PC-3 (cell line): Measurements from ENCODE around the gene FAM47C. TPM values are rescaled to one million over a fixed set of nuclear protein-coding genes. Genes with fewer than 3 reads are reported as not detected.
"Not testable (repeated sequence)": the region's sequence is repeated elsewhere in the genome, so short reads cannot be mapped to it uniquely, and the experiment has no call there.

Source experiments
- ATAC-seq: fragments of 200-7000 bp; cut with Tn5 transposase; 2 replicates; pipeline ENCODE4 v1.9.1; 2020; ENCODE audit warnings: mild to moderate bottlenecking, moderate library complexity
- Bru-seq: library from RNA; stranded (reverse); fragments of 400-500 nt; gene quantifications from one replicate; lab custom pipeline; 2021; lab: Mats Ljungman, UMichigan
- BruChase-seq, 2 experiments: library from RNA; stranded (reverse); fragments of 400-500 nt; gene quantifications; one replicate each; lab custom pipeline; 2021; lab: Mats Ljungman, UMichigan
- BruUV-seq: library from RNA; stranded (reverse); fragments of 400-500 nt; replicated peaks from 2 replicates; lab custom pipeline; 2021; lab: Mats Ljungman, UMichigan
- CTCF ChIA-PET: fragments of 300-600 bp; sonication (Branson Sonifier 250); formaldehyde crosslinking; loops from one replicate; lab custom pipeline; 2022; ENCODE audit warnings: antibody characterized with exemption; lab: Charles Lee
- POLR2A ChIA-PET: fragments of 300-600 bp; sonication (Branson Sonifier 250); formaldehyde crosslinking; loops from one replicate; lab custom pipeline; 2022; ENCODE audit warnings: antibody characterized with exemption; ENCODE audit not compliant: unreplicated experiment; lab: Charles Lee
- DNase-seq: peaks from one replicate; pipeline ENCODE4 v3.0.0-alpha.2; 2015
- H2AFZ ChIP-seq: fragments of 300-600 bp; sonication (generic); 2 replicates; pipeline ENCODE4 v1.6.0; 2016; ENCODE audit warnings: antibody characterized with exemption, low read length
- H3F3A ChIP-seq: fragments of 300-600 bp; sonication (generic); one replicate; pipeline ENCODE4 v1.6.0; 2017; ENCODE audit warnings: antibody characterized with exemption, low read length, control low read depth, mild to moderate bottlenecking; ENCODE audit not compliant: unreplicated experiment
- H3K27ac ChIP-seq: fragments of 300-600 bp; sonication (generic); 2 replicates; pipeline ENCODE4 v1.5.1; 2016; ENCODE audit warnings: mild to moderate bottlenecking, low read length
- H3K27me3 ChIP-seq: fragments of 300-600 bp; sonication (generic); 2 replicates; pipeline ENCODE4 v1.6.1; 2016; ENCODE audit warnings: low read length, mixed read lengths
- H3K36me3 ChIP-seq: fragments of 300-600 bp; sonication (generic); 2 replicates; pipeline ENCODE4 v1.6.1; 2016; ENCODE audit warnings: low read depth, mixed run types, low read length, mixed read lengths
- H3K4me1 ChIP-seq: fragments of 300-600 bp; sonication (generic); 2 replicates; pipeline ENCODE4 v1.5.1; 2016; ENCODE audit warnings: low read length; ENCODE audit not compliant: insufficient read depth
- H3K4me2 ChIP-seq: fragments of 300-600 bp; sonication (generic); 2 replicates; pipeline ENCODE4 v1.6.0; 2016; ENCODE audit warnings: low read length
- H3K4me3 ChIP-seq: fragments of 300-600 bp; sonication (generic); 2 replicates; pipeline ENCODE4 v1.5.1; 2016; ENCODE audit warnings: mild to moderate bottlenecking, low read length, mixed read lengths
- H3K79me2 ChIP-seq: fragments of 300-600 bp; sonication (generic); 2 replicates; pipeline ENCODE4 v1.6.1; 2017; ENCODE audit warnings: low read length, mixed read lengths
- H3K9ac ChIP-seq: fragments of 300-600 bp; sonication (generic); 2 replicates; pipeline ENCODE4 v1.6.0; 2016; ENCODE audit warnings: mild to moderate bottlenecking, low read length
- H3K9me2 ChIP-seq: fragments of 300-600 bp; sonication (generic); replicated peaks from 2 replicates; pipeline ENCODE4 v1.6.1; 2016; ENCODE audit warnings: mixed run types, low read length, mixed read lengths
- H3K9me3 ChIP-seq: fragments of 300-600 bp; sonication (generic); 2 replicates; pipeline ENCODE4 v1.6.1; 2016; ENCODE audit warnings: low read length, mixed read lengths
- H4K20me1 ChIP-seq: fragments of 300-600 bp; sonication (generic); 2 replicates; pipeline ENCODE4 v1.6.1; 2016; ENCODE audit warnings: low read length, mixed read lengths
- CTCF ChIP-seq: fragments of 300-600 bp; sonication (generic); conservative IDR thresholded peaks from 2 replicates; pipeline ENCODE4 v1.5.1; 2017; ENCODE audit warnings: antibody characterized with exemption, low read depth, mild to moderate bottlenecking, low read length
- EZH2 ChIP-seq: fragments of 300-600 bp; sonication (generic); IDR thresholded peaks from one replicate; pipeline ENCODE4 v1.6.1; 2017; ENCODE audit warnings: antibody characterized with exemption, mild to moderate bottlenecking, low read length; ENCODE audit not compliant: unreplicated experiment
- EZH2phosphoT487 ChIP-seq: fragments of 300-600 bp; sonication (generic); IDR thresholded peaks from 2 replicates; pipeline ENCODE4 v1.6.1; 2018; ENCODE audit warnings: mild to moderate bottlenecking, antibody characterized with exemption, low read length, borderline replicate concordance
- intact Hi-C: fragments of 100-400 bp; cut with micrococcal nuclease; formaldehyde crosslinking; loops from 2 replicates; pipeline ENCODE4 v1.9.0; 2023
- long read RNA-seq: library from polyadenylated mRNA; unstranded; transcript quantifications from one replicate; pipeline ENCODE4 v2.0.0, GENCODE V29; 2021; ENCODE audit not compliant: unreplicated experiment
- total RNA-seq: library from RNA; depleted of rRNA; stranded (reverse); fragments of >200 nt; gene quantifications from 2 replicates; pipeline ENCODE4 v1.2.3, GENCODE V29; 2014; rRNA removed

The FAM47C gene
- total RNA-seq (not detected in 2 replicates), Bru-seq, nascent RNA (not detected), BruChase-seq, experiment 1, labeled RNA remaining after a 6-hour chase (not detected), BruChase-seq, experiment 2, labeled RNA remaining after a 2-hour chase (not detected)
- long read RNA-seq = 0 reads

DNA sequence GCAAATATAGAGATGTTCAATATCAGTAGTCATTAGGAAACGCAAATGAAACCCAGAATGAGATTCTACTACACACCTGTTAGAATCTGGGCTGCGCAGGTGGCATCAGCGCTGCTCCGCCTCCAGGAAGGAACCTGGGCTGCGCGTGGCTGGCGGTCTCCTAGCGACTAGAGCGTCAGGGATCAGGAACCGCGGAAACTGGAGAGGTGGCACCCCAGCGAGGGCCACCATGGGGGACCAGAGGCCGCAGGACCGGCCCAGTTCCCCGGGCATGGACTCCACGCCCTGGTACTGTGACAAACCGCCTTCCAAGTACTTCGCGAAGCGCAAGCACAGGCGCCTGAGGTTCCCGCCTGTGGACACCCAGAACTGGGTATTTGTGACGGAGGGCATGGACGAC lies at the start of gene FAM47C:
TSS of gene FAM47C (plus strand) at position 185 of the 400 bp plus-strand sequence. CDS start at position 230, 45 bp downstream.
- not testable (repeated sequence) for H3K9me3 ChIP-seq

DNA sequence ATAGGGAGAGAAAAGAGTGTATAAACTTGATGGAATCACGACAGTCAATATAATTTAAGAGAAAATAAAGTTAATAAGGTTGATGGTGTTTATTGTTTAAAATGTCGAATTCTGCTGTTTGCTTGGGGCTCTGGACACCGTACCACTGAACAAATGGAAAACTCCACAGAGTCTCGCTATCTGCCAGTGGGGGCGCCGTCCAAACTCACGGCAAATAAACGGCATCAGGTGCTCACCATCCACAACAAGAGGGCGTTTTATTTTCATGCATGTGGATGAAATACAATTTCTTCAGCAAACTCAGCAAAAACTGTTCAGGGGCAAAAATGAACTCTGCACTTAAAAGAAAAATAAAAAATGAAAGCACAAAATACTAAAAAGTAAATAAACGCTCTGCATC lies 46.6 kb upstream of the FAM47C start:
- H3K27me3 ChIP-seq = no peaks in the 10 kb centered on the region
- no peaks in the 10 kb centered on the region for H3K36me3 ChIP-seq
- H3K4me2 ChIP-seq = no peak overlapping the region

More for the DNA sequence above, at the start of gene FAM47C:
- CTCF ChIA-PET, H2AFZ ChIP-seq, H3K4me1 ChIP-seq, H3K4me2 ChIP-seq, H3K79me2 ChIP-seq, H3K4me3 ChIP-seq, H3K9ac ChIP-seq, DNase-seq, H4K20me1 ChIP-seq, ATAC-seq, H3K9me2 ChIP-seq, BruUV-seq, intact Hi-C loops, H3K36me3 ChIP-seq, POLR2A ChIA-PET, H3F3A ChIP-seq, H3K27me3 ChIP-seq, H3K27ac ChIP-seq: not testable (repeated sequence)

DNA sequence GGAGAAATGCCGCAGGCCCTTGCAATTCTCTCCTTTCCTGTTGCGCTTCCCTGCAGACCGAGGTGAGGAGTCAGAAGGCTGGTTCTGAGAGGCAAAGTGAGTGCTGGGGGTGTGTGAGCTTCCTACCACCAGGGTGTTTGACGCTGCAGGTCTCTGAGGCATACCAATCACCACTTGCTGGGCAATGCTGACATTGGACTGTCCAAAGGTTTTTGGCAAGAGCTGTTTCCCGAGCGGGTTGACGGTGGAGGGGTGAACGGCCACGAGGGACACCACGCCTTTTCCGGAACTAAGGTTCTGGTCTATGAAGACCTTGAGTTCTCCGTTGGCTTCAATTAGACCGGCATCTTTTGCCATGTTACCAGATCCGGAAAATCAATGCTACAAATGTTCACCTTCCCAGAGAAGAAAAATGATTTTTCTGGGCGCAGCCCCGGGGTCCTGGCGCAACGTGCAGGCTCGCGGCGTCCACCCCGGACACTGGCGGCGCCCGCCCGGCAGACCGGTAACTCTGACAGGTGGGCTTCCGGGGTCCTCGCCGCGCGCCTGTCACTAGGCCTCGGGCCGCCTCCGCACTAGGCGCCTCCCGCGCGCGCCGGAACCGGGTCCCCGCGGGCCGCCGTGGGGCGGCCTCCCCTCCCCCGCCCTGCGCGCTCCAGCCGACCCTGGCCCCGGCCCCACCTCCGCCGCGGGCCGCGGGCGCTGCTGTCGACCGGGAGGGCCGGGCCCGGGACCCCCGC lies 44.9 kb upstream of the FAM47C start:
- ChIA-PET POLR2A (no interaction called here), CTCF (no interaction called here)
- Histone ChIP-seq H3K79me2 (no peaks in the 10 kb centered on the region), H3F3A (no peaks in the 10 kb centered on the region), H4K20me1 (no peaks in the 10 kb centered on the region), H3K4me2 (no peak overlapping the region), H2AFZ (no peak overlapping the region), H3K9me2 (no peaks in the 10 kb centered on the region), H3K9ac (no peak overlapping the region), H3K27me3 (no peaks in the 10 kb centered on the region), H3K9me3 (no peaks in the 10 kb centered on the region), H3K36me3 (no peaks in the 10 kb centered on the region), H3K4me3 (no peak overlapping the region), H3K27ac (no peak overlapping the region), H3K4me1 (no peaks in the 10 kb centered on the region)
- ATAC-seq = no peak
- no peak for DNase-seq
- intact Hi-C loops = no loop called here
- TF ChIP-seq EZH2 (no peak), EZH2phosphoT487 (no peak), CTCF (no peak)
- no TSS peak for BruUV-seq

More for the DNA sequence above, 46.6 kb upstream of the FAM47C start:
- no peaks in the 10 kb centered on the region for H4K20me1 ChIP-seq
- no peak; the same call in 1 of the 2 replicates for ATAC-seq
- no peak overlapping the region for H3K4me3 ChIP-seq
- H3K27ac ChIP-seq = no peak overlapping the region
- TF ChIP-seq EZH2phosphoT487 = no peak
- TF ChIP-seq CTCF = peak; percentile 56
- H3K9me2 ChIP-seq = no peaks in the 10 kb centered on the region
- ChIA-PET CTCF (no interaction called here), POLR2A (no interaction called here)
- no TSS peak for BruUV-seq
- peak; percentile 17 for DNase-seq
- no peaks in the 10 kb centered on the region for H3F3A ChIP-seq
- intact Hi-C loops = no loop called here
- H3K9ac ChIP-seq = no peak overlapping the region
- H3K4me1 ChIP-seq = no peaks in the 10 kb centered on the region
- H3K9me3 ChIP-seq = no peaks in the 10 kb centered on the region
- H3K79me2 ChIP-seq = no peaks in the 10 kb centered on the region
- H2AFZ ChIP-seq = no peak overlapping the region
